NCI-H1417 treated with DMSO at 0.1 percent for 48 hours (cell line): ENCODE measurements around the gene TRIM24.

Source experiments
- DNase-seq: peaks from one replicate; lab custom pipeline; 2025; lab: John Stamatoyannopoulos, UW

The TRIM24 gene

DNA sequence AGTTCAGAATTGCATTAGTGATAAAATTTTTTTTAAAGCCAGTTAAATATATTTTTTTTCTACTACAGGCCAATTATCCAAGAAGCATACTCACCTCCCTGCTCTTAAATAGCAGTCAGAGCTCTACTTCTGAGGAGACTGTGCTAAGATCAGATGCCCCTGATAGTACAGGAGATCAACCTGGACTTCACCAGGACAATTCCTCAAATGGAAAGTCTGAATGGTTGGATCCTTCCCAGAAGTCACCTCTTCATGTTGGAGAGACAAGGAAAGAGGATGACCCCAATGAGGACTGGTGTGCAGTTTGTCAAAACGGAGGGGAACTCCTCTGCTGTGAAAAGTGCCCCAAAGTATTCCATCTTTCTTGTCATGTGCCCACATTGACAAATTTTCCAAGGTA, 119.1 kb downstream of the TRIM24 start:
- DNase-seq, result no peak

GRCh38 chr7:138579671-138580070, 119.6 kb downstream of the TRIM24 start:
- no peak for DNase-seq

GRCh38 chr7:138581065-138581464, 121.0 kb downstream of the TRIM24 start:
- DNase-seq, result no peak

DNA sequence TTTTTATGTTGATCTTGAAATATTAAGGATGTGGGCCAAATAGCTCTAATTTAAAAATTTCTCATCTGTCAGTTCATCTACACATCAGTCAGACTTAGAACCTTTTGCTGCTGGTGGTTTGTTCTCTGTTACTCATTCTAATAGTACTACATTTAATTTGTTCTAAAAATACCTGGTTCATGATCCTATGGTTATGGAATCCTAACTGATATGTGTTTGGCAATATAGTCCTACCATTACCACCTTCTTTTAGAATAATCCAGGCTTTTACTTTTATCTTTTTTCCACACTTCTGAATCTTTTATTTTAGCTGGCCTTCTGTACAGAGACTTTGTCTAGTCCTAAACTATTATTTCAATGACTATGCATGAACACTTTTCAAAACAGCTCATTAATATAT, 124.2 kb downstream of the TRIM24 start:
- no peak for DNase-seq

GRCh38 chr7:138584696-138585095, 124.6 kb downstream of the TRIM24 start:
- DNase-seq, result no peak

GRCh38 chr7:138585283-138585993, 125.4 kb downstream of the TRIM24 start:
- no peak for DNase-seq

DNA sequence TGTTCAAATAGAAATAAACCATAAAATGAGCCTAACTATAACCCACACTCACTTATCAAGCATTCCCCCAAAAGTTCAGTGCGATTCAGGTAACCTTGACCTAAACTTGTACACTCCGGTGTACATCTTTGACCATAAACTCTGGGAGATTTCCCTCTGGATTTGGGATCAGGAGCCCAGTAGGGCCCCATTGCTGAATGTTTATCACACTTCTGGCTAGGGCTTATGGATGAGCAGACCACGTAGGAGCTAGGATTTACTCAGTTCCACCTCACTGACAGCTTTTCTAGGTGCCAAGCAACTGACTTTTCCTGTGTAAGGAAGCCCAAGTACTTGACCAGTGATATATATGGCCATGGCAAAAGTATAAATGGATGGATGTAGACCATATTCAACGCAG, 127.4 kb downstream of the TRIM24 start:
- DNase-seq, result no peak

- no peak for DNase-seq
These were observed 128.9 kb downstream of the TRIM24 start for GRCh38 chr7:138588986-138589385.

- DNase-seq, result no peak
These were observed 130.1 kb downstream of the TRIM24 start for GRCh38 chr7:138590154-138590553.

DNA sequence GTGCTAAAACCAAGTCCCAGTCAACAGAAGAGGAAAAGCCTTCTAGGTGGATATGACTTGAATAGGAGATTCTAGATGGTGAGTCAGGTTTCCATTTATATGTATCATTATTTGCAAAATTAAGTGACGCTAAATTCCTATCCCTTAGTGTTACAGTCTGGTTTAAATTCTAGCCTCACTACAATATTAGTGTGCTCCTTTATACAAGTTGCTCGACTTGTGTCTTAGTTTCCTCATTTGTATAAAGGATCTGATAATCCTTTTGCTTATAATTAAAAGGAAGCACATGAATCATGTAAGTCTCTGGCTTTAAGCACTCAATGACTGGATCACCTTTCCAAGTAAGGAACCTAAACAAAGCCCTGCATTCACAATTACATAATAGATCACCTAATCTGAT, 135.4 kb downstream of the TRIM24 start:
- DNase-seq, result no peak

DNA sequence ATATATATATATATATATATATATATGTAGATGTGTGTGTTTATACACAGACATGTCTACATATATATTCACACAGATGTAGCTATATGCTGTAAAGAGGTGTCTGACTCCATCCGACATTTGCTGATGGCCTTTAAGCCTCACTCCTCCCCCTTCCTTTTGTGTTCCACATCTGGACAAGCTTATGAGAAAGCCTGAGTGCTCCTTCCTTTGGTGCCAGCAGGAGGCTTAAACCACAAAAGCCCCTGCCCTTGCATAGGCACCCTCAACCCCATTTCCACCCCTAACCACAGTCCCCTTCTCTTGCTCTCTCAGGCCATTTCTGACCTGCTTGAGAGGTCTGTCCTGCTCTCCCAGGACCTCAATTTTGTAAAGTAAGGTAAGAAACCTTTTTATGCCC, 142.4 kb downstream of the TRIM24 start:
- no peak for DNase-seq

DNA sequence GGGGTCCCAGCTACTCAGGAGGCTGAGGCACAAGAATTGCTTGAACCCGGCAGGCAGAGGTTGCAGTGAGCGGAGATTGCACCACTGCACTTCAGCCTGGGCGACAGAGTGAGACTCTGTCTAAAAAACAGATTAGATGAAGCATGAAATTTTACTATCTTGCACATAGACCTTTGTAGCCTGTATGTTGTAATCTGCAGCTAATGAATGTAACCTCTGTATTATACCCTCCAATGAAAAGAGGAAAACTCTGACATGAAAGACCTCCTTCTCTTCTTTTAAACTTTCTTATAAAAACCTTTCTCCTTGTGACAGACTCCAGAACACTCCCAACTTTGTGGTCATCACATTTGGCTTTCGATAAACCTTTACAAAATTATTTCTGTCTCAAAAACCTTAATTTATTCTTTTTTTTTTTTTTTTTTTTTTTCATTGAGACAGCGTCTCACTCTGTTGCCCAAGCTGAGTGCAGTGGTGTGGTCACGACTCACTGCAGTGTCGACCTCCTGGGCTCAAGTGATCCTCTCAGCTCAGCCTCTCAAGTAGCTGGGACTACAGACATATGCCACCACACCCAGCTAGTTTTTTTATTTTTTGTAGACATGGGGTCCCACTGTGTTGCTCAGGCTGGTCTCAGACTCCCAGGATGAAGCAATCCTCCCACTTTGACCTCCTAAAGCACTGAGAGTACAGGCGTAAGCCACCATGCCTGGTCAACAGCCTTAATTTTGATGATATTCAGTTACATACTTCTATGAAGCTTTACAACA, 143.7 kb downstream of the TRIM24 start:
- no peak for DNase-seq

DNA sequence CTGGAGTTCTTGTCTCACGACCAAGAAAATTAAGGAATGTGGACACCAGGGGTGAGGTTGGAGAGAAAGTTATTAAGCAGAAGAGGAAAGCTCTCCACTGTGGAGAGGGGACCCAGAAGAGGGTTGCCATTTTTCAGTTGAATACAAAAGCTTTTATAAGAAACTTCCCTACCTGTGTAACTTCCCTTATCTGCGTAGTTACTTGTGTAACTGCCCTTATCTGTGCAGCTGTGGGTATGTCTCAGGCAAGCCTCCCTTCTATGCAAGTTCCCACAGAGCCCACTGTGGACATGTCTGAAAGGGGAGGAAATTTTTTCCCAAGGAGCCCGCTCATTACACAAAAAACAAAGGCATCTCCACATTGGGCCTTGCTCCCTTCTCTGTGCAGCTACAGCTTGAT, 146.2 kb downstream of the TRIM24 start:
- no peak for DNase-seq

DNA sequence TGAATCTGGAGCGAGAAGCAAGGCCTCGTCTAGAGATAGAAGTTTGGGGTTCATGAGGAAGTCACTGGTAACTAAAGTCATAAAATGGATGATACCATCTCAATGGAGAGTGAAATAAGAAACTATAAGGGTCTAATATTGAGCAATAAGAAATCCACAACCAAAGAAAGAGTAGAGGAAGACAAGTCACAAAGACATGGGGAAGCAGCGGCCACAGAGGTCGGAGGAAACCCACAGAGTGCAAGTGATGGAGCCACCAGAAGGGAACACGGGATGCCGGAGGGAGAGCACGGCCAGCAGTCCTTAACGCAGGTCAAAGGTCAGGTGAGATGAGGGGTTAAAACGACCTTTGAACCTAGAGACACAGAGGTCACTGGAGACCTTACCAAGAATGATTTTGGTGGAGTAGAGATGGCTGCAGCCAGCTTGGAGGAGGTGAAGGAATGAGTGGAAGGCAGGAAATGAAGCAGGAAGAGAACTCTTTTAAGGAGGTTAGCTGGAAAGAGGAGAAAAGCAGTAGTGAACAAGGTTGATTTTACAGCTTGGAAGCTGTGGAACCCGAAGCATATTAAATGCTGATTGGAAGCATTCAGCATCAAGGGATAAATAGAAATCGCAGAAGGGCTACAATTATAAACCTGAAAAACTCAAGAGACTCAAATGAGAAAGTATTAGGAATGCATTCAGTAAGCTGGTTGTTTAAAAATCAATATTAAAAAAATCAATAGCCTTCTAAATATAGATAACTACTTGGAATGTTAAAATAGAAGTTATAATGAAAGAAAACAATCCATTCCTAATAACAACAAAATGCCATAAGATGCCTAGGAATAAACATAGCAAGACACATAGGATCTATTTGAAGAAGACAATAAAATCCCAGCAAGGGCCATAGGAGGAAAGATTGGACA, 147.4 kb downstream of the TRIM24 start:
- no peak for DNase-seq

DNA sequence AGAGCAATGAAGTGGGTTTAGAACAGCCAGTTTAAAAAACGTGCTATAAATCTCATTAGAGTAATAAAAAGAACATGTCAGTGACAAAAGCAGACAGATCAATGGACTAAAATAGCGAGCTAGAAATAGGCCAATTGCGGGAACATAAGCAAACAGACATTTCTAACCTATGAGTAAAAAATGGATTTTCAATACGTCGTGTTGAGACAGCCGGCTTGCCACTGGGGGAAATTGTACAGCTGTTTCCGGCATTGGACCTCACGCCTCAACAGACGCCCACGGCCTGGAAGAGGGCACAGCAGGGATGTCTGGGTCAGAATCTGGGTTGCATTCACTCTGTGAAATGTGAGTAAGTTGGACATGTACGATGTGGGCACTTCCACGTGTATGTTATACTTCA, 148.2 kb downstream of the TRIM24 start:
- DNase-seq, result no peak

- DNase-seq, result no peak
These were observed 150.7 kb downstream of the TRIM24 start for GRCh38 chr7:138610671-138611170.

DNA sequence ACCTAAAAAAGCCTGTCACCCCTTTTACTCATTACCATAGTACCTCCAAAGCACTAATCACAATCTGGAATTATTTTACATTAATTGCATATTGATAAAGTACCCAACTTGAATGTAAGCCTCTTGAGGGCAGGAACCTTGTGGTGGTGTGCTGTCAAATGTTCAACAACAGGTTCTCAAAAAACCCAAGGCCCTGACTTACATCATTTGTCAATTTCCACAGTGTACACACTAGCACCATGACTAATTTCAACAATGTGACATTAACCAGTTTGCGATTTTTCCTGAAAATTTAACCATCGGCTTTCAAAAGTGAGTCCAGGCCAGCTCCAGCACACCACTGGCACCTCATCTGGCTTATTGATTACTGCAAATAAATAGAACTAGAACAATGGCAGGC, 153.6 kb downstream of the TRIM24 start:
- no peak for DNase-seq

GRCh38 chr7:138616085-138616484, 156.0 kb downstream of the TRIM24 start:
- no peak for DNase-seq

DNA sequence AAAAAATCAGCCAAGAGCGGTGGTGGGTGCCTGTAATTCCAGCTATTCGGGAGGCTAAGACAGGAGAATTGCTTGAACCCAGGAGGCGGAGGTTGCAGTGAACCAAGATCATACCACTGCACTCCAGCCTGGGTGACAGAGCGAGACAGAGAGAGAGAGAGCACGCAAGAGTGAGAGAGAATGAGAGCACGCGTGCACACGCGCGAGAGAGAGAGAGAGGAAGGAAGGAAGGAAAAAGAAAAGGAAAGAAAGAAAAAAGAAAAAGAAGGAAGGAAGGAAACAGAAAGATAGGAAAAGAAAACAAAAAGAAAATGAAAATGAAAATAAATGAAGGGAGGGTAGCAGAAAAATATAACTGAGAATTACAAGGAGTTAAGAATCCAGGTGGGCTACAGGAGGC, 158.4 kb downstream of the TRIM24 start:
- no peak for DNase-seq

DNA sequence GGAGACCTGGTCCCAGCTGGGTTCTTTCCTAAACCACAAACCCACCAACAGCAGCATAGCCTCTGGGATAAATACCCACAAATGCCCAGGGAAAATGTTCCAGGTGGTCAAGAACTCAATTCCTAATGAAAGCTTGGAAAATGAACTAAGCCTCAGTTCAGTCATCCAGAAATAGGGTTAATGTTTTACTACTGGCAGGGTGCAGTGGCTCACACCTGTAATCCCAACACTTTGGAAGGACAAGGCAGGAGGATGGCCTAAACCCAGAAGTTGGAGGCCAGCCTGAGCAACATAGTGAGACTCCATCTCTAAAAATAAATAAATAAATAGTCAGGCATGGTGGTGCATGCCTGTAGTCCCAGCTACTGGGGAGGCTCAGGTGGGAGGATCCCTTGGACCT, 158.9 kb downstream of the TRIM24 start:
- DNase-seq, result no peak

DNA sequence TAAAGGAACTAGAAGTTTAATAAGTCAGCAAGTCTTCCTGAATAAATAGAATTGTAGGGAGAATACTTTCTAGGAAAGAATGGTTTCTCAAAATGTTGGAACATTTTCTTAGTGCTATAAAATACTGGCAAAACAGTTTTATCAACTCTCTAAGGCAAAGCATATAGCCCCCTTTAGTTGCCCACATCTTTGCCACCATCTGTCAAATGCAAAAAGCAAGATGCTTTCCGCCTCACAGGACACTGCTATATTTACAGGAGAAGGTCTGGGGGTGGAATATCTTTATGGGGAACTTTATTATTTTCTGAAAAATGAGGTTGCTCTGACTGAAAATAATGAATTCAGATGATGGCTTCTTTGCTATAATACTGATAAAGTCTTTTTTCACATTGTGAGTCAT, 162.8 kb downstream of the TRIM24 start:
- DNase-seq, result no peak

GRCh38 chr7:138625084-138625848, 165.2 kb downstream of the TRIM24 start:
- no peak for DNase-seq
